DND-41 (cell line): ENCODE data around the gene DPH3.

Source experiments
- ATAC-seq: fragments of 200-7000 bp; cut with Tn5 transposase; 3 replicates; pipeline ENCODE4 v1.9.1; 2021; ENCODE audit warnings: low read depth; ENCODE audit not compliant: insufficient read depth
- DNase-seq: peaks from one replicate; pipeline ENCODE4 v3.0.0-alpha.2; 2020
- H2AFZ ChIP-seq: 2 replicates; pipeline ENCODE4 v1.6.0; 2012; ENCODE audit warnings: low read depth, low read length
- H3K27ac ChIP-seq: 2 replicates; pipeline ENCODE4 v1.5.1; 2012; ENCODE audit warnings: low read length, inconsistent platforms
- H3K27me3 ChIP-seq: fragments of 200-600 bp; sonication (generic); 2 replicates; pipeline ENCODE4 v1.6.0; 2012; ENCODE audit warnings: low read length, mild to moderate bottlenecking, inconsistent platforms; ENCODE audit not compliant: insufficient read depth, poor library complexity
- H3K36me3 ChIP-seq: 2 replicates; pipeline ENCODE4 v1.5.1; 2012; ENCODE audit warnings: low read length, inconsistent platforms; ENCODE audit not compliant: insufficient read depth
- H3K4me1 ChIP-seq: 2 replicates; pipeline ENCODE4 v1.5.1; 2012; ENCODE audit warnings: mild to moderate bottlenecking, low read length; ENCODE audit not compliant: insufficient read depth
- H3K4me2 ChIP-seq: 2 replicates; pipeline ENCODE4 v1.6.0; 2012; ENCODE audit warnings: mild to moderate bottlenecking, moderate library complexity, low read length, inconsistent platforms; ENCODE audit not compliant: insufficient read depth
- H3K4me3 ChIP-seq, 2 experiments: fragments of 200-600 bp in 1 of 2; shearing (Covaris generic) in 1 of 2; 2 replicates each; pipeline ENCODE4 v1.5.1; 2012 to 2016; ENCODE audit warnings: inconsistent platforms in 2 of 2, low read length in 2 of 2, mild to moderate bottlenecking in 2 of 2, low read depth in 1 of 2, moderate library complexity in 1 of 2
- H3K79me2 ChIP-seq: 2 replicates; pipeline ENCODE4 v1.6.0; 2012; ENCODE audit warnings: low read length, inconsistent platforms; ENCODE audit not compliant: insufficient read depth
- H3K9ac ChIP-seq: 2 replicates; pipeline ENCODE4 v1.6.0; 2012; ENCODE audit warnings: low read depth, mild to moderate bottlenecking, inconsistent platforms, low read length, moderate library complexity
- H3K9me3 ChIP-seq: 2 replicates; pipeline ENCODE4 v1.5.1; 2012; ENCODE audit warnings: low read length, moderate library complexity, mild to moderate bottlenecking, inconsistent platforms; ENCODE audit not compliant: insufficient read depth, severe bottlenecking
- H4K20me1 ChIP-seq: 2 replicates; pipeline ENCODE4 v1.6.0; 2012; ENCODE audit warnings: low read length; ENCODE audit not compliant: insufficient read depth
- EZH2 ChIP-seq: IDR thresholded peaks from 3 replicates; pipeline ENCODE4 v1.6.1; 2012; ENCODE audit warnings: borderline replicate concordance, low read depth, mild to moderate bottlenecking, moderate library complexity, low read length, inconsistent platforms; ENCODE audit not compliant: severe bottlenecking
- TF ChIP-seq, protein P1 (sequence below): IDR thresholded peaks from 2 replicates; pipeline ENCODE4 v1.5.1; 2012; ENCODE audit warnings: borderline replicate concordance, low read length, moderate library complexity, mild to moderate bottlenecking; ENCODE audit not compliant: poor library complexity, severe bottlenecking; ENCODE audit errors: extremely low read depth

The DPH3 gene

DNA sequence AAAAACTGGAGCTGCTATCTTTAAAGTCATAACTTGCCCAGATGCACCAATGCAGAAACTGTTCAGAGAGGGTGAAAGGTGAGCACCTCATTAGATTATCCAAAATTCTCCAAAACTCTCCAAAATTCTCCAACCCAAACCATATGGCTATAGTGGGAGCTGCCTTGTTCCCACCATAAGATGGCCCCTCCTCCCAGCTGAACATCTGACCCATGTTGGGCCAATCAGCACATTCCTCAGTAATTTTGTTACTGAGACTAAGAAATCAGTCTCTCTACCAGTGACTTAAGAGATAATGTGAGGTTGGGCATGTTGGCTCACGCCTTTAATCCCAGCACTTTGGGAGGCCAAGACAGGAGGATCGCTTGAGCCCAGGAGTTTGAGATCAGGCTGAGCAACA, 32.8 kb downstream of the DPH3 start:
- H3K27me3 ChIP-seq, result no peaks in the 10 kb centered on the region
- H3K4me2 ChIP-seq, result no peak overlapping the region
- DNase-seq (no peak), ATAC-seq (no peak)
- TF ChIP-seq, protein P1, sequence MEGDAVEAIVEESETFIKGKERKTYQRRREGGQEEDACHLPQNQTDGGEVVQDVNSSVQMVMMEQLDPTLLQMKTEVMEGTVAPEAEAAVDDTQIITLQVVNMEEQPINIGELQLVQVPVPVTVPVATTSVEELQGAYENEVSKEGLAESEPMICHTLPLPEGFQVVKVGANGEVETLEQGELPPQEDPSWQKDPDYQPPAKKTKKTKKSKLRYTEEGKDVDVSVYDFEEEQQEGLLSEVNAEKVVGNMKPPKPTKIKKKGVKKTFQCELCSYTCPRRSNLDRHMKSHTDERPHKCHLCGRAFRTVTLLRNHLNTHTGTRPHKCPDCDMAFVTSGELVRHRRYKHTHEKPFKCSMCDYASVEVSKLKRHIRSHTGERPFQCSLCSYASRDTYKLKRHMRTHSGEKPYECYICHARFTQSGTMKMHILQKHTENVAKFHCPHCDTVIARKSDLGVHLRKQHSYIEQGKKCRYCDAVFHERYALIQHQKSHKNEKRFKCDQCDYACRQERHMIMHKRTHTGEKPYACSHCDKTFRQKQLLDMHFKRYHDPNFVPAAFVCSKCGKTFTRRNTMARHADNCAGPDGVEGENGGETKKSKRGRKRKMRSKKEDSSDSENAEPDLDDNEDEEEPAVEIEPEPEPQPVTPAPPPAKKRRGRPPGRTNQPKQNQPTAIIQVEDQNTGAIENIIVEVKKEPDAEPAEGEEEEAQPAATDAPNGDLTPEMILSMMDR, result no peak
- no peak for TF ChIP-seq EZH2
- H3K27ac ChIP-seq, result no peak overlapping the region
- H3K36me3 ChIP-seq, result no peaks in the 10 kb centered on the region
- H3K9me3 ChIP-seq, result no peaks in the 10 kb centered on the region
- H3K4me1 ChIP-seq, result no peaks in the 10 kb centered on the region
- no peak overlapping the region for H3K4me3 ChIP-seq
- no peaks in the 10 kb centered on the region for H4K20me1 ChIP-seq
- no peak overlapping the region for H3K9ac ChIP-seq
- H3K79me2 ChIP-seq, result no peaks in the 10 kb centered on the region
- no peak overlapping the region for H2AFZ ChIP-seq

DNA sequence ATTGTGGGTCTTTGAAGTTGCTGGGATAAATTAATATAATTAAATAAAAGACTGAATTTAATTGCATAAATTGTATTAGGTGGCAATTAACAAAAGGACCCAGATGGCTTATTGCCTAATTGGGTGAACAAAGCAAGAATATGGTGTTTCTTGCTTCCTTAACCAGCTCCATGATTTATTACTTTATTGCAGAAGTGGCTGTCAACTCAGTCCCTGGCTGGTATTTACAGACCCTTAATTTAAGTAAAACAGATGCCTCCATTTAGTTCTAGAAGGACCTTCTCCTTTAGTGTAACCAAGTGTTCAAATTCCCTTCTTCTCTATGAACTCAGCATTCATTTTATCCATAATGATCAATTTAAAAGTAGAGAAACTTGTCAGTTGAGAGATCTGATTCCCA, 35.1 kb downstream of the DPH3 start:
- no peak overlapping the region for H3K9ac ChIP-seq
- no peaks in the 10 kb centered on the region for H4K20me1 ChIP-seq
- no peaks in the 10 kb centered on the region for H3K79me2 ChIP-seq
- no peak overlapping the region for H3K4me3 ChIP-seq
- H3K36me3 ChIP-seq, result no peaks in the 10 kb centered on the region
- H2AFZ ChIP-seq, result no peak overlapping the region
- no peaks in the 10 kb centered on the region for H3K27me3 ChIP-seq
- DNase-seq (no peak), ATAC-seq (no peak)
- H3K9me3 ChIP-seq, result no peaks in the 10 kb centered on the region
- H3K27ac ChIP-seq, result no peak overlapping the region
- H3K4me1 ChIP-seq, result no peaks in the 10 kb centered on the region
- TF ChIP-seq, protein P1, result no peak
- TF ChIP-seq EZH2, result no peak
- no peak overlapping the region for H3K4me2 ChIP-seq

DNA sequence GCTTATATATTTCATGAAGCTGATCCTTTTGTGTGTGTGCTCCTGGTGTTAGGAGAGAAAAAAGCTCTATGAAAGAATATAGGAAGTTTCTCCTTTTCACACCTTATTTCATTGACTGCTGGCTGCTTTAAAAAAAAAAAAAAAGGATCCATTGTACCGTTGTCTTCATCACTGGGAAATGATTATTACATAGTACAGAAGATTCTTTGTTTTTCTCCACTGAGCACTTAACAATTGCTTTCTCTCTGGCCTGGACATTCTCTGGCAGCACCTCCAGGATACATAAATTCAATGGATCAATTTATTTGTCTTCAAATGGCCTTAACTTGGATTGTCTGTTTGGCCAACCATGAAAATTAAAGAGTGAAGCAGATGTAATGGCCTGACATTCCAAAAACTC, 37.2 kb downstream of the DPH3 start:
- ATAC-seq (no peak), DNase-seq (no peak)
- H4K20me1 ChIP-seq, result no peaks in the 10 kb centered on the region
- H3K9me3 ChIP-seq, result no peaks in the 10 kb centered on the region
- no peak overlapping the region for H3K9ac ChIP-seq
- no peak overlapping the region for H3K4me3 ChIP-seq
- no peak overlapping the region for H3K4me2 ChIP-seq
- no peak overlapping the region for H3K27ac ChIP-seq
- TF ChIP-seq, protein P1, result no peak
- TF ChIP-seq EZH2, result no peak
- no peaks in the 10 kb centered on the region for H3K4me1 ChIP-seq
- H3K36me3 ChIP-seq, result no peaks in the 10 kb centered on the region
- no peak overlapping the region for H2AFZ ChIP-seq
- no peaks in the 10 kb centered on the region for H3K79me2 ChIP-seq
- H3K27me3 ChIP-seq, result no peaks in the 10 kb centered on the region

DNA sequence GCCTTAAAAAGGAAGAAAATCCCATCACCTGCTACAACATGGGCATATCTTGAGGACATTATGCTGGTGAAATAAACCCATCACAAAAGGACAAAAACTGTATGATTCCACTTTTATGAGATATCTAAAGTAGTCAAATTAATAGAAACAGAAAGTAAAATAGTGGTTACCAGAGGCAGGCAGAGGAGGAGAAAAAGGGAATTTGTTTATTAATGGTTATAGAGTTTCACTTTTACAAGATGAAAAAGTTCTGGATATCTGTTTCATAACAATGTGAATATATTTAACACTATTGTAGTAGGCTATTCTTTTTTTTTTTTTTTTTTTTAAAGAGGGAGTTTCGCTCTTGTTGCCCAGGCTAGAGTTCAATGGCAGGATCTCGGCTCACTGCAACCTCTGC, 40.4 kb downstream of the DPH3 start:
- ATAC-seq (no peak), DNase-seq (no peak)
- H3K27ac ChIP-seq, result no peak overlapping the region
- no peaks in the 10 kb centered on the region for H3K27me3 ChIP-seq
- no peaks in the 10 kb centered on the region for H4K20me1 ChIP-seq
- H3K79me2 ChIP-seq, result no peaks in the 10 kb centered on the region
- H3K9me3 ChIP-seq, result no peaks in the 10 kb centered on the region
- TF ChIP-seq EZH2, result no peak
- TF ChIP-seq, protein P1, result no peak
- no peak overlapping the region for H2AFZ ChIP-seq
- no peaks in the 10 kb centered on the region for H3K36me3 ChIP-seq
- H3K4me3 ChIP-seq, result no peak overlapping the region
- no peaks in the 10 kb centered on the region for H3K4me1 ChIP-seq
- no peak overlapping the region for H3K9ac ChIP-seq
- no peak overlapping the region for H3K4me2 ChIP-seq
